C4-2B (cell line): ENCODE results near the gene DENND5B.
"Not testable (repeated sequence)": the region's sequence is repeated elsewhere in the genome, so short reads cannot be mapped to it uniquely, and the experiment has no call there.

Experiments
- H3K27ac ChIP-seq: fragments of 450-650 bp; 2 replicates; pipeline ENCODE4 v1.5.1; 2017
- CTCF ChIP-seq: fragments of 450-650 bp; conservative IDR thresholded peaks from 2 replicates; pipeline ENCODE4 v1.5.1; 2017; ENCODE audit warnings: mild to moderate bottlenecking
- ZFX ChIP-seq: fragments of 450-650 bp; IDR thresholded peaks from 2 replicates; pipeline ENCODE4 v1.6.1; 2017

The DENND5B gene

GRCh38 chr12:31626270-31626995 is 35.5 kb upstream of the DENND5B start:
- no peak overlapping the region for H3K27ac ChIP-seq
- TF ChIP-seq CTCF (no peak), ZFX (no peak)

- TF ChIP-seq ZFX (no peak), CTCF (no peak)
- H3K27ac ChIP-seq, result no peak overlapping the region
These were observed 31.1 kb upstream of the DENND5B start for GRCh38 chr12:31622038-31622437.

- TF ChIP-seq ZFX (no peak), CTCF (no peak)
These were observed 29.4 kb upstream of the DENND5B start for GRCh38 chr12:31620311-31620710.

GRCh38 chr12:31618228-31619025 is 27.5 kb upstream of the DENND5B start:
- TF ChIP-seq ZFX (no peak), CTCF (no peak)
- no peak overlapping the region for H3K27ac ChIP-seq

More at GRCh38 chr12:31620311-31620710, 29.4 kb upstream of the DENND5B start:
- H3K27ac ChIP-seq, result no peak overlapping the region

GRCh38 chr12:31612819-31613218 is 21.9 kb upstream of the DENND5B start:
- H3K27ac ChIP-seq, result no peak overlapping the region
- TF ChIP-seq ZFX (no peak), CTCF (no peak)

GRCh38 chr12:31608299-31608698 is 17.4 kb upstream of the DENND5B start:
- H3K27ac ChIP-seq, result not testable (repeated sequence)

- H3K27ac ChIP-seq, result no peak overlapping the region
- TF ChIP-seq CTCF (no peak), ZFX (no peak)
These were observed 14.6 kb upstream of the DENND5B start for GRCh38 chr12:31605531-31605930.
